ENCODE results near the gene PSMD8.
A peak's percentile ranks its signal among the peaks of the same experiment; 100 is the strongest.

GRCh38 chr19:38425810-38426466 is 51.6 kb downstream of the PSMD8 start, which contains the start of gene RASGRP4:
- TF ChIP-seq EZH2 (IDR thresholded peaks at IDR 0.05; ENCODE audit: low read depth, low read length, severe bottlenecking) (no peak), CTCF (IDR thresholded peaks at IDR 0.05; ENCODE audit: control extremely low read depth in 1 of 3, insufficient read depth in 1 of 3, low read depth in 1 of 3, low read length in 3 of 3) (0 out of 4 replicates have a peak, but pooled peaks of 1 of the 3 experiments have one; percentile 2), USF2 (IDR thresholded peaks at IDR 0.05; ENCODE audit: low read length) (no peak), POLR2A (IDR thresholded peaks at IDR 0.05; ENCODE audit: control extremely low read depth in 1 of 2, low read depth in 2 of 2, low read length in 2 of 2) (no peak), SRF (IDR thresholded peaks at IDR 0.05; ENCODE audit: low read depth, low read length) (no peak), POLR2AphosphoS5 (IDR thresholded peaks at IDR 0.05; ENCODE audit: low read depth, low read length) (no peak), CREB1 (IDR thresholded peaks at IDR 0.05) (no peak), EP300 (IDR thresholded peaks at IDR 0.05; ENCODE audit: borderline replicate concordance in 1 of 2, low read depth in 2 of 2, low read length in 2 of 2) (no peak), PHF8 (conservative IDR thresholded peaks at IDR 0.05; ENCODE audit: low read depth, low read length) (no peak), SP2 (IDR thresholded peaks at IDR 0.05; ENCODE audit: low read length) (no peak)

Data from H1 (cell line).